Epithelial cell of alveolus of lung (primary cell): ENCODE results near the gene PLA2G5. TPM values are rescaled to one million over a fixed set of nuclear protein-coding genes. Genes with fewer than 3 reads are reported as not detected.

Experiments
- total RNA-seq: library from RNA; depleted of rRNA; stranded (reverse); fragments of >200 nt; gene quantifications from 2 replicates; pipeline ENCODE4 v1.2.1, GENCODE V29; 2015

PLA2G5 gene
- not detected in 2 replicates for total RNA-seq

GRCh38 chr1:20069874-20070273 lies at the start of gene PLA2G5:
TSS of gene PLA2G5 (plus strand) at chr1:20070194. CDS start at chr1:20084831, 14,637 bp downstream.

GRCh38 chr1:20119347-20119746 lies 49.4 kb downstream of the PLA2G5 start, which contains the start of gene PLA2G2D:
TSS of gene PLA2G2D (minus strand) at chr1:20119536. CDS start at chr1:20119498, 38 bp downstream.

DNA sequence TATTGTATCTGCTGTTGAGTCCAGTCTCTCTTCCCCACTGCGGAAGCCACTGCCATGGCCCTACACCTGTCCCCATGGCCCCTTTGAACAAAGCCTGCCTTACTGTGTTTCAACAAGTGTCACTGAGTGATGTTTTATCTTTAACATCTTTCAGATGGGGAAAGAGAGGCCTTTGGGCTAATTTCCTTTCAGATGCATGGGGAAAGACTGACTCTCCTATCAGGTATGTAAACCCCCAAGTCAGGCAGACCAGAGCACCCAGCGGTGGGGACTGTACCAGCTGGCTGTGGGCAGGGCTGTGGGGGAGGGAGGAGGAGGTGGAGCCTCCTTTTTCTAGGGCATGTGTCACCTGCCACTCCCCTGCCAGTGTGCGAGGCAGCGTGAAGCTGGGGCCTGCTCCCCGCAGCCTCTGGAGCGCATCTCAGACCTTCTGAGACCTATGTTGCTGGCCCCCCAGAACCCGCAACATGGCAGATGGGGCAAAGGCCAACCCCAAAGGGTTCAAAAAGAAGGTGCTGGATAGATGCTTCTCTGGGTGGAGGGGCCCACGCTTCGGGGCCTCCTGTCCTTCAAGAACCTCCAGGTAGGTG lies 69.1 kb downstream of the PLA2G5 start, which contains the start of gene PLA2G2F:
TSS of gene PLA2G2F (plus strand) at position 363 of the 590 bp plus-strand sequence. CDS start at position 468, 105 bp downstream.

Other genes starting within 250 kb of the PLA2G5 start
- 0.78 and 2.2 TPM in 2 replicates for gene OTUD3, start 187.8 kb upstream of the PLA2G5 start, total RNA-seq
- gene PLA2G2E, start 146.6 kb upstream of the PLA2G5 start, total RNA-seq: not detected in 2 replicates
- gene PLA2G2A, start 90.6 kb upstream of the PLA2G5 start, total RNA-seq: not detected in 2 replicates
- gene PLA2G2D, start 49.3 kb downstream of the PLA2G5 start, total RNA-seq: not detected in 2 replicates
- not detected in 2 replicates for gene PLA2G2F, start 69.1 kb downstream of the PLA2G5 start, total RNA-seq
- under 0.01 and 0.13 TPM in 2 replicates for gene UBXN10, start 115.9 kb downstream of the PLA2G5 start, total RNA-seq
- gene PLA2G2C, start 116.3 kb downstream of the PLA2G5 start, total RNA-seq: not detected in 2 replicates
- under 0.01 TPM in 1 of 2 replicates, not detected in the other for gene VWA5B1, start 220.7 kb downstream of the PLA2G5 start, total RNA-seq